ENCODE measurements around the gene TLX3.
"Not testable (repeated sequence)": the region's sequence is repeated elsewhere in the genome, so short reads cannot be mapped to it uniquely, and the experiment has no call there.

TLX3 gene

DNA sequence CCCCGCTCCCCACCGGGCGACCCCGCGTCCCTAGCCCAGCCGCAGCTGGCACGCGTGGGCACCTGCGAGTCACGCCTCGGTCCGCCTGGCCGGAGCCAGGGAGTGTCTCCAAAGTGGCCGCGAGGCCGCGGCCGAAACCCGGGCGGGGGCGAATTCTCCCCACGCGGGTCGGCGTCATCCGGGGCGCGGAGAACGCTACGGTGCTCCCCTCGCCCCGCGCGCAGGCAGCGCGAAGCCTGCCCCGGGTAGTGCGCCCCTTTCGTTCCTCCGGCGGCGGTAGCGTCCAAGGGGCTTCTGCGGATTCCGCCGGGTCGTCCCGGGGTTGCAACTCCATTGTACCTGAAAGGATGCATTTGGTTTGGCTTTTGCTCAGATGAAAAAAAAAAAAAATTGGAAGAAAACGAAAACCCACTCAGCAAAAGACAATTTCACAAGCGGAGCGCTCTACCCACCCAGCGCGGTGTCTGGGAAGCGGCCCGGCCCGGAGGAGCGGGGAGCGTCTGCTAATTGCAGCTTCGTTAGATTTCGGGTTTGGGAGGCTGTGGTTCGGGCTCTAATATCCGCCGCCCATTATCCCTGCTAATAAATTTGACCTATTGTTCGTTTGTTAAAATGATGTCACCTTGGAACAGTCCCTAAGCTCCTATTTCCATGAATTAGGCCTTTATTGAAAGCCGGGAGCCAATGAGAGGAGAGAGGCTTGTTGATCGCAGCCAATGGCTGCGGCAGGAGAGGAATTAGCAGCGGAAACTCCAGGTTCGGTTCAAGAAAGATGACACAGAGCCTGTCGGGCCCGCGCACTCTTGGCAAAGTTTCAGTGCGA is at the start of gene TLX3:
TLX3 (plus strand) TSS at position 796 of the 823 bp plus-strand sequence. CDS start 118 bp downstream, outside the sequence.
- DNase-seq, result no peak

DNA sequence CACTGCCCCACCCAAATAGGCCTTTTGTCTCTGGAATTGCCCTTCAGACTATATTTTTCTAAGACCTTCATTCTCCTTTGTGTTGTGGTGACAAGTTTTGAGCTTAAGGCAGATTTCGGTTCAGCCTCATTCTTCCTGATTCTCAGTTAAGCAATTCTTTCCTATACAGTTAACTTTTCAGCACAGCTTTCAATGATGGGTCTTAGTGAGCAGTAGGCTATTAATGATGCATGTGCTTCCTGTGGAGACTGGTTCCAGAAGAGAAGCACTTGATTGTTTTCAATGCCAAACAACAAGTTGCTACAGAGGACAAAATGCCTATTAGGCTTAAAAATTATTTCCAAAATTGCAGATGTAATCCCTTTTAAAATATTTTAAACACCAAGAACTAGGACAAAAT is 47.7 kb upstream of the TLX3 start:
- no peak for DNase-seq

- DNase-seq, result no peak
Observed at GRCh38 chr5:171261904-171262303, 47.1 kb upstream of the TLX3 start.

GRCh38 chr5:171263181-171263580 is 45.9 kb upstream of the TLX3 start:
- no peak for DNase-seq

GRCh38 chr5:171264843-171265242 is 44.2 kb upstream of the TLX3 start:
- no peak for DNase-seq

- DNase-seq, result no peak
Observed at GRCh38 chr5:171268700-171269620, 40.1 kb upstream of the TLX3 start.

DNA sequence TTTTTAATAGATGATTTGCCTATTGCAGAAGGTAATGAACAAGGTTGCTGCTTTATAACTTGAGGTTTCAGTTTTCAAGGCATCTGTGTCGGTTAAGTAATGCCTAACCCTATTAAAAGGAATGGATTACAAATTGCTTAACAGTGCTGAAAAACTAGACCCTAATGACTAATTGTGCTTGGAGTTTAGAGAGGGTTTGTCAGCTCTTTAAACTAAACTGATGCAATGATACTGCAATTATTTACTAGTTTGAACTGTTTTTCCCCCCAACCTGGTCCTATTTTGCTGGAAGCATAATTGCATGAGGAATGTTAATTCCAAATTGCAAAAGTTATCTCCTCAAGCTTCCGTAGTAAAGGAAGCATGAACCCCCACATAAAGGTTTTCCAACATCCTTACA is 39.3 kb upstream of the TLX3 start:
- no peak for DNase-seq

- DNase-seq, result no peak
Observed at GRCh38 chr5:171270136-171270535, 38.9 kb upstream of the TLX3 start.

GRCh38 chr5:171271798-171272197 is 37.2 kb upstream of the TLX3 start:
- no peak for DNase-seq

DNA sequence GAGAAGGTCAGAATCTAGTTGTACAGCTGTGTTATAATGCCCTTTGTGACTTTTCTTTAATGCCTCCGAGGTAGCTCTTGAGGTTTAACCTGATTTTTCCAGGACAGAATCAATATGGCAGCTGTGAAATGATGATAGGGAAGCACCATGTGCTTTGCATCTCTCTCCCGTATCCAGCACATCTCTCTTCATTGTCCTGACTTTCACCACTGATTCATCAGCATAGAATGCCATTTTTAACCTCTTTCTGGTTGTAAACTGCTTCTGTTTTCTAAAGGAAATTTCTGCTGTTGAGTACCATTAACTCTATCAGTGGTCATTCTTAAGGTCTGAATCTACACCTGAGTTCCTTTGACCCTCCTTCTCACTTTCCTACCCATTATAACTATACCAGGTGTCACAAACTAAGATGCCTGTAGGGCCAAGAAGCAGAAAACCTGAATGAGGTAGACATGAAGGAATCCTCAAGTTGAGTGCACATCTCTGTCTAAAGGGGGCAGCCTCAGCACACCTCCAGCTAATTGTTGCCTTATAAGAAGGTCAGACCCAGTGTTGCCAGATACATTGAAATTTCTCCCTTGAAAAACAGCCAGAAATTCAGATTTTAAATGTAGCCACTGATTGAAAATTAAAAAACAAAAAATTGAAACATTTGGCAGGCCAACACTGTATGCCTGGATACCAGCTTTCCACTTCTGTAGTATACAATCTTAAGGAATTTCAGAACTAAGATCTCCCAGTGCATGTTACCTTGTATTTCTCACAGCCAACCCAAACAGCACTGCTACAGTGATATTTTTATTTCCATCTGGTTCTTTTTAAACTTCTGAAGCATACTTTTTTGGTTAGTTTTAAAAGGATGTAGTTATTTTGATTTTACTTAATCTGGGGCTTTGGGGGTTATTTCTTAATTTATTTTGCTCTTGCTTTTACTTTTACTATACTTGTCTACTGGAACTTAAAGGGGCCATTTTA is 35.8 kb upstream of the TLX3 start:
- no peak for DNase-seq

- DNase-seq, result no peak
Observed at GRCh38 chr5:171275841-171276544, 33.1 kb upstream of the TLX3 start.

- no peak for DNase-seq
Observed at GRCh38 chr5:171283753-171284152, 25.3 kb upstream of the TLX3 start.

DNA sequence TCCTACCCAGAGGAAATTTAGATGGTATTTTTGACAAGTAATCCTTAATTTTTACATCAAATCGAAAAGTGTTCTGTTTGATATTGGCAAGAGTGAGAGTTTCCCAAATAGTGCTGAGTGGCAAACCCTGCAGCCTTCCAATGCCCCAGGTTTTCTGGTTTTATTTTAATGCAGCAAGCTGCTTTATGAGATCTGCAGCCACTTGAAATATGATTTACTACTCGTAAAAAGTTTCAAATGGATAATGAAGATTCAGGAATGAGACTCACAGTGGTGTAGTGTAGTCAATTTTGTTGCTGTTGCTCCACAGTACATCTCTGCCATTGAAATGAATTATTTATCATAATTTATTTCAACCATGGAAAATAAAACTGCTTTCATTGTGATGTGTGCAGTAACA is 23.6 kb upstream of the TLX3 start:
- DNase-seq, result no peak

DNA sequence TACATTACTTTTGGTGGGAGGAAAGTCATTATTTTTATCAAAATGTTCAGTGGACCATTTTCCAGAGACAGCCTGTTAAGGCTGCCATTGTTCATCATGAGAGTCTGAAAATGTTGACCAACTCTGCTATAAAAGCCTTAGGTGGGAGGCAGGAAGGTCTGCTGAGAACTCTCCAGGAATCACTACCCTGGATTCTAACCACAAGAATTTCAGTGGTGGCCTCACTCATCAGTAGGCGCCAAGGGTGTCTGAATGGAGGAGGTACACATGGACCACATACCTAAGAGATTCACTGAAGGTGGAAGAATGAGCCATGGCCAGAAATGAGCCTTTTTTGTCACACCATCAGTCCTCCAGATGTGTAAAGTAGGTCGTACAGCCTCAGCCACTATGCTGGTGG is 21.0 kb upstream of the TLX3 start:
- no peak for DNase-seq

DNA sequence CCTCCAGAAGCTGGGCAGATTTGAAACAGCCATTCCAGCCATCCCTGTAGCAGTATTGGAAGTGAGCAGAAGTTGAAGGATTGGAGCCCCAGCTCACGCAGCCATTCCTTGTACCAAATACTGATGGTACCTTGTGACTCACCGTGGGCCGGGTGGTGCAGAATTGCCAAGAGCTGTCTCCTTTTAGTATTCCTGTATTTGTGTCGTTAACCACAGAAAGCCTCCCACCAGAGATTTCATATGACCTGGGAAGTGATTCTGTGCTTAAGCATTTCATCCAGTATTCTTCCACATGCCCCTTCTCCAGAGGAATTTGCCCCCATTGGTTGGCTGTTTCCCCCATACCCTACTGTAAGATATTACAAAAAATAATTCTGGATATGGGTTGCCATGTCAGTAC is 17.7 kb upstream of the TLX3 start:
- DNase-seq, result no peak

DNA sequence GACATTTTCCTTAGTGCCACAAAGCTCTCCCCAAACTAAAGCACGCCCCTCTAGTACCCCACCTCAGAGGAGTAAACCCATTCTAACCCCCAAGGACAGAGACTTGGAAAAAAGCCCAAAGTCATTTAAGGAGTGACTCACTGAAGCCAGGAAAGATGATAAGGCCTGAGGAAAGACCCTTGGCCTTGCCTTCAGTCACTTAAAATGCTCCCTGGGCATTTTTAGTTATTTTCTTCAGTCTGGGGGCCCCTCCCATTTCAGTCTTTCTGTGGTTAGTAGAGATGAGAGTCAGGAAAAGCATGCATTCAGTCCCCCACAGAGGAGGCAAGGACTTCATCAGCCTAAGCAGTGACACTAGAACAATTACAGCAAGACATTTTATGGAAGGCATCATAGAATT is 13.7 kb upstream of the TLX3 start:
- no peak for DNase-seq

GRCh38 chr5:171295801-171296200 is 13.2 kb upstream of the TLX3 start:
- no peak for DNase-seq

- not testable (repeated sequence) for DNase-seq
Observed at GRCh38 chr5:171297941-171298340, 11.1 kb upstream of the TLX3 start.

DNA sequence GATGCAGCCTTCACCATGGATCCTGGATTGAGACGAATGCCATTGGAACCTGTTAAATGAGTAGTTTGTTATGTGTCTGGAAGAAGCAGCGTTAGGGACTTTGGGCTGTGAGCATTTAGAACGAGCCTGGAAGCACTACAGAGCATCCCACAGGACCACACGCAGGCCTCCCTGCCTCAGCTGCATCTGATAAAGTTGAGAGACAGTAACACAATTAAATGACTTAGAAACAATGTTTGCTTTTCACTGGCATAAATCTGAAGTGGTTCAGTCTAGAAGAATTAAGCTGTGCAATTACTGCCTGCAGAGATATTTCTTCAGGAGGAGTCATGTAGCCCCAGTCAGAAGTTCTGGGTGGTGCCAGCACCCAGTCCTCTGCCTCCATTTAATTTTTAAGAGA is 9.8 kb upstream of the TLX3 start:
- no peak for DNase-seq

GRCh38 chr5:171299851-171300250 is 9.2 kb upstream of the TLX3 start:
- no peak for DNase-seq

DNA sequence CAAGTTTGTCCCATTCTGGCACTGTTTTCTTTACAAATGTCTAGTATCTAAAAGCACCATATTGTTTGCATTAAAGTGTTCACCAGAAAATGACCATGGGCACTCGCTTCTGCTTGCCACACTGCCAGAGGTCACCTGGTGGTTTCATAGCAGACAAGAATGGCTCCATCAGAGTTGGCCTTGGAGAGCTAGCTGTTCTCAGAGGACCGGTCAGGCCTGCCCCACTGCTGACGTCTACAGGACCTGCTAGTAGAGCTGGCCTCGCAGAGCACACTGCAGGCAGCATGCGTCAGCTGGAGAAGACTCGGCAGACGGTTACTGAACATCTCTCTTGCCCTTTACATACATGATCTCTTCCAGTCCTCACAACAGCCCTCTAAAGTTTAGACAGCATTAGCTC is 8.7 kb upstream of the TLX3 start:
- DNase-seq, result no peak

GRCh38 chr5:171306166-171306565 is 2.9 kb upstream of the TLX3 start:
- DNase-seq, result no peak
